ENCODE data around the gene TASP1. TPM values are rescaled to one million over a fixed set of nuclear protein-coding genes. Genes with fewer than 3 reads are reported as not detected.

Gene TASP1
- total and polyA plus RNA-seq, 7 experiments from 2014 or later, result 10.6 to 19.3 (median 13.3) TPM

GRCh38 chr20:13517831-13518230, 120.9 kb downstream of the TASP1 start:
- no peak for DNase-seq
- Mint-ChIP-seq H3K36me3 (peaks cover 18 to 84% (median 61%) of the 10 kb centered on the region in 5 donors), H3K27me3 (no peaks in the 10 kb centered on the region), H3K4me1 (peaks cover 0 to 26% (median 17%) of the 10 kb centered on the region in 7 donors), H3K4me3 (no peak overlapping the region), H3K9me3 (peaks cover 0 to 19% (median 10%) of the 10 kb centered on the region in 11 donors), H3K27ac (no peak overlapping the region)
- no peak overlapping the region for H3K27ac ChIP-seq (ENCODE audit: low read depth, low read length)
- no peaks in the 10 kb centered on the region for H3K9me3 ChIP-seq (ENCODE audit: control insufficient read depth in 2 of 3, low read length in 3 of 3)
- ChIA-PET POLR2A (no interaction called here), CTCF (no interaction called here)
- no peaks in the 10 kb centered on the region for H3K27me3 ChIP-seq (ENCODE audit: control insufficient read depth in 2 of 2, insufficient read depth in 2 of 2, low read length in 2 of 2)
- intact Hi-C loops (cut with micrococcal nuclease), result no loop called here
- no peaks in the 10 kb centered on the region for H3K4me1 ChIP-seq (ENCODE audit: control insufficient read depth in 2 of 2, insufficient read depth in 2 of 2, low read length in 2 of 2)
- no peak for ATAC-seq
- H3K4me3 ChIP-seq (ENCODE audit: low read length), result no peak overlapping the region
- peaks cover 0 to 17% (median 0%) of the 10 kb centered on the region in 3 experiments for H3K36me3 ChIP-seq (ENCODE audit: control insufficient read depth in 2 of 3, insufficient read depth in 3 of 3, low read length in 3 of 3)

GRCh38 chr20:13515796-13516558, 122.8 kb downstream of the TASP1 start:
- H3K4me3 ChIP-seq (ENCODE audit: low read length), result no peak overlapping the region
- ChIA-PET CTCF (no interaction called here), POLR2A (no interaction called here)
- H3K27me3 ChIP-seq (ENCODE audit: control insufficient read depth in 2 of 2, insufficient read depth in 2 of 2, low read length in 2 of 2), result no peaks in the 10 kb centered on the region
- Mint-ChIP-seq H3K27ac (peak overlapping the region in 5 of 9 donors; percentile 1 to 51 (median 33)), H3K36me3 (peaks cover 15 to 83% (median 49%) of the 10 kb centered on the region in 5 donors), H3K4me1 (peaks cover 0 to 26% (median 17%) of the 10 kb centered on the region in 7 donors), H3K27me3 (no peaks in the 10 kb centered on the region), H3K9me3 (peaks cover 0 to 14% (median 5%) of the 10 kb centered on the region in 11 donors), H3K4me3 (peak overlapping the region in 1 of 10 donors; percentile 51)
- no peaks in the 10 kb centered on the region for H3K4me1 ChIP-seq (ENCODE audit: control insufficient read depth in 2 of 2, insufficient read depth in 2 of 2, low read length in 2 of 2)
- H3K9me3 ChIP-seq (ENCODE audit: control insufficient read depth in 2 of 3, low read length in 3 of 3), result no peaks in the 10 kb centered on the region
- peaks cover 0 to 6% (median 0%) of the 10 kb centered on the region in 3 experiments for H3K36me3 ChIP-seq (ENCODE audit: control insufficient read depth in 2 of 3, insufficient read depth in 3 of 3, low read length in 3 of 3)
- DNase-seq (no peak), ATAC-seq (no peak)
- intact Hi-C loops (cut with micrococcal nuclease), result no loop called here
- no peak overlapping the region for H3K27ac ChIP-seq (ENCODE audit: low read depth, low read length)

- no peak overlapping the region for H3K4me3 Mint-ChIP-seq
- Histone ChIP-seq H3K4me1 (ENCODE audit: control insufficient read depth in 2 of 2, insufficient read depth in 2 of 2, low read length in 2 of 2) (no peaks in the 10 kb centered on the region), H3K27ac (ENCODE audit: low read depth, low read length) (no peak overlapping the region), H3K4me3 (ENCODE audit: low read length) (no peak overlapping the region), H3K9me3 (ENCODE audit: control insufficient read depth in 2 of 3, low read length in 3 of 3) (no peaks in the 10 kb centered on the region), H3K27me3 (ENCODE audit: control insufficient read depth in 2 of 2, insufficient read depth in 2 of 2, low read length in 2 of 2) (no peaks in the 10 kb centered on the region), H3K36me3 (ENCODE audit: control insufficient read depth in 2 of 3, insufficient read depth in 3 of 3, low read length in 3 of 3) (peaks cover 0 to 6% (median 0%) of the 10 kb centered on the region in 3 experiments)
- ATAC-seq (no peak), DNase-seq (no peak)
- ChIA-PET CTCF (no interaction called here), POLR2A (interaction anchor here (0.5 kb wide), 1 partner anchor 45 kb away, joined by 3 read pairs; no protein-coding TSS in a partner anchor)
- H3K27me3 Mint-ChIP-seq, result no peaks in the 10 kb centered on the region
- peaks cover 0 to 16% (median 8%) of the 10 kb centered on the region in 11 donors for H3K9me3 Mint-ChIP-seq
- H3K27ac Mint-ChIP-seq, result no peak overlapping the region
- peaks cover 19 to 81% (median 56%) of the 10 kb centered on the region in 5 donors for H3K36me3 Mint-ChIP-seq
- H3K4me1 Mint-ChIP-seq, result peaks cover 0 to 26% (median 17%) of the 10 kb centered on the region in 7 donors
- intact Hi-C loops (cut with micrococcal nuclease), result no loop called here
These were observed 123.4 kb downstream of the TASP1 start for GRCh38 chr20:13515291-13515690.

- POLR2A ChIA-PET, result no interaction called here
- Histone ChIP-seq H3K9me3 (ENCODE audit: control insufficient read depth in 2 of 3, low read length in 3 of 3) (no peaks in the 10 kb centered on the region), H3K4me1 (ENCODE audit: control insufficient read depth in 2 of 2, insufficient read depth in 2 of 2, low read length in 2 of 2) (no peaks in the 10 kb centered on the region), H3K36me3 (ENCODE audit: control insufficient read depth in 2 of 3, insufficient read depth in 3 of 3, low read length in 3 of 3) (peaks cover 0 to 6% (median 0%) of the 10 kb centered on the region in 3 experiments), H3K27me3 (ENCODE audit: control insufficient read depth in 2 of 2, insufficient read depth in 2 of 2, low read length in 2 of 2) (no peaks in the 10 kb centered on the region), H3K27ac (ENCODE audit: low read depth, low read length) (no peak overlapping the region), H3K4me3 (ENCODE audit: low read length) (no peak overlapping the region)
- CTCF ChIA-PET, result no interaction called here
- no peak overlapping the region for H3K4me3 Mint-ChIP-seq
- peaks cover 17 to 82% (median 65%) of the 10 kb centered on the region in 5 donors for H3K36me3 Mint-ChIP-seq
- no peak for ATAC-seq
- no peaks in the 10 kb centered on the region for H3K27me3 Mint-ChIP-seq
- H3K9me3 Mint-ChIP-seq, result peaks cover 4 to 48% (median 21%) of the 10 kb centered on the region in 11 donors
- intact Hi-C loops (cut with micrococcal nuclease), result no loop called here
- no peak overlapping the region for H3K27ac Mint-ChIP-seq
- no peak for DNase-seq
- H3K4me1 Mint-ChIP-seq, result peaks cover 0 to under 1% (median 0%) of the 10 kb centered on the region in 7 donors
These were observed 127.8 kb downstream of the TASP1 start for GRCh38 chr20:13510837-13511488.

GRCh38 chr20:13507646-13508045, 131.1 kb downstream of the TASP1 start:
- no peak for ATAC-seq
- H3K4me1 Mint-ChIP-seq, result peaks cover 0 to 7% (median 0%) of the 10 kb centered on the region in 7 donors
- no peak overlapping the region for H3K27ac ChIP-seq (ENCODE audit: low read depth, low read length)
- H3K4me1 ChIP-seq (ENCODE audit: control insufficient read depth in 2 of 2, insufficient read depth in 2 of 2, low read length in 2 of 2), result no peaks in the 10 kb centered on the region
- H3K9me3 Mint-ChIP-seq, result peaks cover 13 to 73% (median 38%) of the 10 kb centered on the region in 11 donors
- H3K27ac Mint-ChIP-seq, result no peak overlapping the region
- H3K4me3 Mint-ChIP-seq, result no peak overlapping the region
- H3K9me3 ChIP-seq (ENCODE audit: control insufficient read depth in 2 of 3, low read length in 3 of 3), result peaks cover 0 to 5% (median 0%) of the 10 kb centered on the region in 3 experiments
- ChIA-PET POLR2A (no interaction called here), CTCF (interaction anchor here (0.7 kb wide), 1 partner anchor 8 kb away, joined by 3 read pairs; no protein-coding TSS in a partner anchor)
- no peaks in the 10 kb centered on the region for H3K27me3 Mint-ChIP-seq
- H3K27me3 ChIP-seq (ENCODE audit: control insufficient read depth in 2 of 2, insufficient read depth in 2 of 2, low read length in 2 of 2), result no peaks in the 10 kb centered on the region
- DNase-seq, result no peak
- no peak overlapping the region for H3K4me3 ChIP-seq (ENCODE audit: low read length)
- no peaks in the 10 kb centered on the region for H3K36me3 ChIP-seq (ENCODE audit: control insufficient read depth in 2 of 3, insufficient read depth in 3 of 3, low read length in 3 of 3)
- H3K36me3 Mint-ChIP-seq, result peaks cover 13 to 83% (median 70%) of the 10 kb centered on the region in 5 donors
- intact Hi-C loops (cut with micrococcal nuclease), result no loop called here

- Mint-ChIP-seq H3K36me3 (peaks cover 20 to 91% (median 89%) of the 10 kb centered on the region in 5 donors), H3K4me1 (peaks cover 0 to 13% (median 0%) of the 10 kb centered on the region in 7 donors)
These were observed 137.2 kb downstream of the TASP1 start for GRCh38 chr20:13501500-13501899.

More at GRCh38 chr20:13501500-13501899, 137.2 kb downstream of the TASP1 start:
- DNase-seq, result no peak
- Histone ChIP-seq H3K4me3 (ENCODE audit: low read length) (no peak overlapping the region), H3K27ac (ENCODE audit: low read depth, low read length) (no peak overlapping the region), H3K4me1 (ENCODE audit: control insufficient read depth in 2 of 2, insufficient read depth in 2 of 2, low read length in 2 of 2) (no peaks in the 10 kb centered on the region), H3K36me3 (ENCODE audit: control insufficient read depth in 2 of 3, insufficient read depth in 3 of 3, low read length in 3 of 3) (no peaks in the 10 kb centered on the region), H3K9me3 (ENCODE audit: control insufficient read depth in 2 of 3, low read length in 3 of 3) (peaks cover 0 to 12% (median 0%) of the 10 kb centered on the region in 3 experiments), H3K27me3 (ENCODE audit: control insufficient read depth in 2 of 2, insufficient read depth in 2 of 2, low read length in 2 of 2) (no peaks in the 10 kb centered on the region)
- ATAC-seq, result no peak
- Mint-ChIP-seq H3K4me3 (no peak overlapping the region), H3K27ac (no peak overlapping the region), H3K9me3 (peaks cover 12 to 93% (median 42%) of the 10 kb centered on the region in 11 donors), H3K27me3 (no peaks in the 10 kb centered on the region)
- intact Hi-C loops (cut with micrococcal nuclease), result no loop called here
- ChIA-PET CTCF (no interaction called here), POLR2A (no interaction called here)
